CD4-positive, alpha-beta T cell treated with Interleukin-4 for 1 hour (primary cell): ENCODE measurements around the gene VNN1.
A peak's percentile ranks its signal among the peaks of the same experiment; 100 is the strongest.
"Not testable (repeated sequence)": the region's sequence is repeated elsewhere in the genome, so short reads cannot be mapped to it uniquely, and the experiment has no call there.

Experiments used
- DNase-seq, 2 donors: peaks; one replicate each; pipeline ENCODE4 v3.0.0-alpha.2; 2020 to 2022

Gene VNN1

DNA sequence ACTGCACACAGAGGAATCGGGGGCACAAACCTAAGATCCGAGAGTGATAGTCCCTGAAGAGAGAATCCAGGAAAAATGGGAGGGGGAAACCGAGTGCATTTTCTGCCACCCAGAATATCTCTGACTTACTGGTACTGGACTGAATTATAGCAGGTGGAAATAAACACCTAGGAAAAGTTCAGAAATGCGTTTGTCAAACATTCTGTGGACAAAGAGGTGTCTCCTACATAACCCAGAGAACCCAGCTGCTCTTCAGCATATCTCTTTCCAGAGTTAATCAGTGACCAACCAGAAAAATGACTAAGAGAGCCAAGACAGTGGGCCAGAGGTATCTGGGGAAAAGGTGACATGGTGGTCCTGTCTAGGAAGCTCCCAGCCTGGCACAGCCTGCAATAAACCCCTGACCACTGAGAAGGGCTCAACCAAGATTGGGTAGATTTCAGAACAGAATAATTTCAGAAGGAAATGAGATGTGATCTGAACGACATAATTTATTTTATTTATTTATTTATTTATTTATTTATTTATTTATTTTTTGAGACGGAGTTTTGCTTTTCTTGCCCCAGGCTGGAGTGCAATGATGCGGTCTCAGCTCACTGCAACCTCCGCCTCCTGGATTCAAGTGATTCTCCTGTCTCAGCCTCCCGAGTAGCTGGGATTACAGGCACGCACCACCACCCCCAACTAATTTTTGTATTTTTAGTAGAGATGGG lies 6.0 kb upstream of the VNN1 start:
- no peak for DNase-seq

DNA sequence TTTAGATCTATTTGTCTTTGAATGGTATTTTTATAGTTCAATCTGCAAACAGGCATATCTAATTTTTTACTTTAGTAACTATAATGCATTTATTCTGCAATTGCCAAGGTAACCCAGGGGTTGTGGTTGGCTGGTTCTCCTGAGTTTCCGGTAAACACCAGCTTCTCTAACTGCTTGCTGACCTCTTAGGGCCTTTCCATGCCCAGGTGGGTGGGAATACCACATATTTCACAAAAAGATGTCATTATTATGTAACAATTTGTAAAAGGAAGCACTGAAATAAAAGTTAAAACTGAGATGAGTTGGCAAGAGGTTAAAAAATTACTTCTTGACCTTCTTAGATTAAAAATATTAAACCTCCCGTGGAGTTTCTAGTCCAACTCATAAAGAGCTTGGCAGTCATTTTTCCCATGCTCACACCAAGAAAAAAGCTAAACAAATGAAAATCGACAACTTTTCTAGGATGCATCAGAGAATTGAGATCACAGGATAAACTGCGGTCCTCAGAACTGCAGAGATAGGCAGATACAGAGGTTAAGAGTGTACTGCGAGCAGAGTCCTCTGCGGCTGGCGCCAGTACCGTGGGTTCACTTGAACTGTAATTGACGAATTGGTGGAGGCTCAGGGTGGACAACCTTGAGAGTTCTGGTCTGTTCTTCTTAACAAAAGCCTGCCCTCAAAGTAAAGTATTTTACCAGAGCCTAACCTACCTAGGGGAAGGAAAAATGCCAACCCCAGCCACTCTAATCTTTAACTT lies 2.2 kb upstream of the VNN1 start:
- DNase-seq, result no peak

DNA sequence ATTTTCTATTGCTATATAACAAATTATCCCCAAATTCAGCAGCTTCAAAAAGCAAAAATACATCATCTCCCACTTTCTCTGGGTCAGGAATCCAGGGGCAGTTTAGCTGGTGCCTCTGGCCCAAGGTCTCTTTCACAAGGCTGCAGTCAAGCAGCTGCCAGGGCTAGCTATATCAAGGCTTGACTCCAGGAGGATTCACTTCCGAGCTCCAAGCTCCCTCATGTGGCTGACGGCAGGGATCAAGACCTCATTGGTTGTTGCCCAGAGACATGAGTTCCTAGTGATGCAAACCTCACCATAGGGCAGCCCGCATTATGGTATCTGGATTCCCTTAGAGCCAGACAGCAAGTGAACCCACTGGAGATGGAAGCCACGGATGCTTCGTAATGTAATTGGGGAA lies 1.3 kb upstream of the VNN1 start:
- DNase-seq, result no peak

DNA sequence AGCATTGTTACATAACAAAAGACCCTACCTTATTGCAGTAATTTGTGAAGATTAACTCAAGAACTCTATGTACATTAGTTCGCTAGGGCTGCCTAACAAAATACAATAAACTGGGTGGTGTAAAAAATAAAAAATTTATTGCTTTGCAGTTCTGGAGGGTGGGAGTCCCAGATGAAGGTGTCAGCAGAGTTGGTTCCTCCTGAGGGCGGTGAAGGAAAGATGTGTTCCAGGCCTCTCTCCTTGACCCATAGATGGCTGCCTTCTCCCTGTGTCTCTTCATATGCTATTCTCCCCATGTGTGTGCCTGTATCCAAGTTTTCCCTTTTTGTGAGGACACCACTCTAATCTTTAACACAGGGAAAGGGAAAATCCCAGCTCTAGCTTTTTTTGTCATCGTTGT lies 305 bp upstream of the VNN1 start:
- DNase-seq, result no peak

DNA sequence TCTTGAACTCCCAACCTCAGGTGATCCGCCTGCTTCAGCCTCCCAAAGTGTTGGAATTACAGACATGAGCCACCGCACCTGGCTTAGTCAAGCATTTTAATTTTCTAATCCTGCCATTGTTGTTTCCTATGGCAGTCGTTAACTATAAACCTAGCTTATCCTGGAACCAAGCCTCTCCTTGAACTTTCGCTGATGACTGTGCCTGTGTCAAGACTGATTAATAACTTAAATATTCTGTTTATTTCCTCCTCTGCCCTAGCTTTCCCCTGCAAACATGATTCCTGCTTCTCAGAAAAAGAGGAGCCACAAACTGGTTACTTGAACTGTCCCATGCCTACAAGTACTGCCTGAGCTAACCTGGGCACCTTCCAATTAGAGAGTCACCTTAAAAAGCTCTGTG lies 1.5 kb downstream of the VNN1 start:
- no peak for DNase-seq

DNA sequence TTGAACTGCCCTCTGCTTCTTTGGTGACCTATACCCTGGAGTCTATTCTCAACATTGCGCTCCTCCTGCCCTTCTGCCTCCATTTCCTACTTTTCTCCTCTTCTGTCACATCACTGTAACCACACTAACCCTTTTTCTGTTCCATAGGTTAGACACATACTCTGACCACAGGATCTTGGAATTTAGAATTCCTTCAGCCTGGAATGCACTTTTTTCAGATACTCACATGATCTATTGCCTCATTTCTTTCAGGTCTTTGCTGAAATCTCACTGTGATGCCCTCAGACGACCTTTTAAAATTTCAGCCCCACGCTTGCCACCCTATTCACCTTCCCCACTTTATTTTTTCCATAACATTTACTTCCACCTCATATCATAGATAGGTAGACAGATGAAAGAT lies 5.1 kb downstream of the VNN1 start:
- no peak for DNase-seq

DNA sequence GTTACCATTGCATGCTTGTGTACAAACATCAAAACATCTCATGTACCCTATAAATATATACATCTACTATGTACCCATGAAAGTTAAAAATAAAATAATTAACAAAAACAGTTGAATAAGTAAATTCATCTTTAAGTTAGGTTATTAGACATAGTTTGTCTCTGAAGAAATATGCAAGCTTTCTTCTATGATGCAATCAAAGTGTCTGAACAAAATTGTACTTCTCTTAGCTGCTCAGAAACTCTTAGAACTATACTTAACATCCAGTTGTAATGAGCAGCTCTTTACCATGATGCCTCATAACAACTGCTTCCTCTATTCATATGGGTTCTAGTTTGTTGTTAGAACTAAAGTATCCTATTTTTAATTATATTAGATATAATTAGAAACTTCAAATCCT lies 5.9 kb downstream of the VNN1 start:
- no peak for DNase-seq

DNA sequence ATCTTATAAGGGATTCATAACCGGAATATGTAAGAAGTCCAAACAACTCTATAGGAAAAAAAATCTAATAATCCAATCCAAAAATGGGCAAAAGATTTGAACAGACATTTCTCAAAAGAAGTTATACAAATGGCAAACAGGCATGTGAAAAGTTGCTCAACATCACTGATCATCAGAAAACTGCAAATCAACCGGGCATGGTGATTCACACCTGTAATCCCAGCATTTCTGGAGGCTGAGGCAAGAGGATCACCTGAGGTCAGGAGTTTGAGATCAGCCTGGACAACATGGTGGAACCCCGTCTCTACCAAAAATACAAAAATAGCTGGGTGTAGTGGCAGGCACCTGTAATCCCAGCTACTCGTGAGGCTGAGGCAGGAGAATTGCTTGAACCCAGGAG lies 7.1 kb downstream of the VNN1 start:
- DNase-seq, result not testable (repeated sequence)

DNA sequence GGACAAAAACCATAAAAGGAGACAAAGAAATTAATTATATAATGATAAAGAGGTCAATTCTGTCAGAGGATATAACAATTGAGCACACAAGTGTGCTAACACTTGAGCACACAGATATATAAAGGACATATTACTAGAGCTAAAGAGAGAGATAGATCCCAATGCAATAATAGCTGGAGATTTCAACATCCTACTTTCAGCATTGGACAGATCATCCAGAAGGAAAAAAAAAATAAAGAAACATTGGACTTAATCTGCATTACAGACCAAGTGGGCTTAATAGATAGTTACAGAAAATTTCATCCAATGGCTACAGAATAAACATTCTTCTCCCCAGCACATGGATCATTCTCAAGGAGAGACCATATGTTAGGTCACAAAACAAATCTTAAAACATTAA lies 9.9 kb downstream of the VNN1 start:
- DNase-seq, result no peak

DNA sequence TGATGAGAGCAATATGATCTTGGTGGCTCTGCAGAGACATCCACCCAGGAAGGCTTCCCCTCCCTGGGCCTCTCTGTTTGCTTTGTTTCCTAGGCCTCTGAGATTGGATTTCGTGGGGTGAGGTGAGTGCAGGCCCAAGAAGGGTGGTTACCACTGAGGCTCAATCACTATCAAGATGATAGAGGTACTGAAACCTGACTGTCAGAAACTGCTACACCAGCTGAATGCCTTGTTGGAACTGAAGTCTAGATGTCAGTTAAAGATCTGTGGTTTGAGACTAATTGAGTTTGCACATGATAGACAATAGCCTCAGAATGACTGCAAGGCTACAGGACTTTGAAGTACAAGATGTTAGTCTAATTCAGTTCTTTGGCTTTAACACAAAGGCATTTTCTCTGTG lies 15.2 kb downstream of the VNN1 start:
- DNase-seq, result no peak

DNA sequence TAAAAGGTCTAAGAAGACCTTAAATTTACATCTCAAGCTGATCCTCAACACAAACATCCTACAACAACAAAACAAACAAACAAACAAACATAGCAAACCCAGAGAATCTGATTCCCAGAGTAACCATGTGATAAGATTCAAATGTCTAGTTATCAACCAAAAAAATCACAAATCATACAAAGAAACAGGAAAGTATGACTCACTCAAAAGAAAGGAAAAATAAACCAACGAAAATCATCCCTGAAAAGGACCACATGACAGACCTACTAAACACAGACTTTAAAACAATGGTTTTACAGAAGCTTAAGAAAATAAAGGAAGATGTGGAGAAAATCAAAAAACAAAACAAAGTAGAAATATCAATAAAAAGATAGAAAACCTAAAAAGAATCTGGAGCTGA lies 18.1 kb downstream of the VNN1 start:
- no peak for DNase-seq

DNA sequence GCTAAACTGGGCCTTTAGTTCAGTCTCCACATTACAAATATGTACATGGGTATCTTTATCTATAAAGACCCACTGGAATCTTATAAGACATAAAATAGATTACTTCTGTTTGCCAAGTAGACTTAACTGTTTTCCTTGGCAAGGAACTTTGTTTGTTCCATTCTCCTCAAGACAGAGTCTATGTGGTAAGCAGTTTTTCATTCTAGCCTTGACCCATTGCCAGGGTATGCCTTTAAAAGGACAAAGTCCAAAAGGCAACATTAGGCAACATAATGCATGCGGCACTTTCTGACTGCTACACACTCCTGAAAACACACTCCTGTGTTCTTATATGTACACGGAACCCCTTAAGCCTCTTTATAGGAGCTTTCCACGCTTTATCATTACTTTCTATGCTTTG lies 20.4 kb downstream of the VNN1 start:
- no peak for DNase-seq

DNA sequence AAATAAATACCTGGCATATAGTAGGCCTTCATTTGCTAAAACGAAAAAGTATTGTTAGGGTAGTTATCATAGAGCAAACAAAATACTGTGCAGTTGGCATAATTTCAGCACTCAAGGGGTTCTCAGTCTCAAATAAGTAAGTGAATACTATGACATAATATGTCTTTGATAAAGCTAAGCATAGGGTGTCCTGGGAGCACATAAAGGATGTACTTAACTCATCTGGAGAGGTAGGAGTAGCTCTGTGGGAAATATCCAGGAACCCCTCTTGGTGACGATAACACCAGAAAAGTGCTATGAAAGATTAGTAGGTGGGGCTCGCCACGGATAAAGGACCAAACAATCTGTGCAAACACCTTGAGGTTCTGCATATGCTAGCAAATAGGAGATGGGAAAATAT lies 23.2 kb downstream of the VNN1 start:
- no peak for DNase-seq

DNA sequence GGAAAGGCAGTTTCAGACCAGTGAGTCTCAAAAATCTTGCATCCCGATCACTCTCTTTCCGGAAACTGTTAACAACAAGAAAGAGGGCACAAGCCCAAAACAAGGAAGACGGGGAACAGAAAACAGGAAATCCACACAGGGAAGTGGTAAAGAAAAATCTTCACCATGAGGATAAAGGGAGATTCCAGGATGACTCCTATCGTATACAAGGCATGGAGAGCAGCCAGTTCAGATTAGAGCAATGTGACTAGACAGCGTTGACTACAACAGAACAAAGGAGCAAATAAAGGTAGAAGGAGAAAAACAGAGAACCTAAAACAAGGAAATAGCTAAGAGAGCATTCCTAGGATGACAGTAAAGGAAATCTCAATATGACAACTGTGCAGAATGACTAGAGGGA lies 26.5 kb downstream of the VNN1 start:
- no peak for DNase-seq

DNA sequence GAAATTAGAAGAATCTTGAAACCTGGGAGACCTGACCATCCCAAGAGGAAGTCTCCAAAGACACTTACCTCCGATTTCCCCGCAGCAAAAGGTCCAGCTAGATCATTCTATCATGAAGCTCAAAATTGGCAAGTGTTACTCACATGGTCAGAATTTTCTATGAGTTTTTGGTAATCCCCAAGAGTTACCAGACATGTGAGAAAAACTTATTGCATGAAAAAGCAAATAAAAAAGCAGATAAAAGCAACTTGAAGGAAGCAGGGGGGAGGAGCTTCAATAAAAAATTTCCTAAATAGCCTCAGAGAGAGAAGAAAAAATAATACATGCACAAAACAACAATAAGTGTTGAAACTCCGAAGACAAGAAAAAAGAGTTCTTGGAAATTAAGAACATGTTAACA lies 27.3 kb downstream of the VNN1 start:
- no peak for DNase-seq

DNA sequence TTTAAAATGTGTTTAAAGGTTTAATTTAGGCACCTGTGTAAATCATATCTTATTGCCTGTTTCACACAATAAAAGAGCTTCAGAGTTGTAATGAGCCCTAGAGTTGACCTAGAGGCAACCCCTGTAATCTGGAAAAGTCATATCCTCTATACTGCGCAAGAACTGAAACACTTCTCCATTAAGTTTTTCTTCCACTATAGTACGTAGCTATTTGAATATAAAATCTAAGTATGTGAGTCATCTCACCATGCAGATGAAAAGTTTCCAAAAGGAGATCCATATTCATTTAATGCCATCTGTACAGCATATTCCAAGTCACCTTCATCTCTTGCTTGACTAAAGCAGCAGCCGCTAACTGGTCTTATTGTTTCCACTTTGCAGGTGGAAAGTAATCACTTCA lies 28.8 kb downstream of the VNN1 start:
- DNase-seq, result no peak

DNA sequence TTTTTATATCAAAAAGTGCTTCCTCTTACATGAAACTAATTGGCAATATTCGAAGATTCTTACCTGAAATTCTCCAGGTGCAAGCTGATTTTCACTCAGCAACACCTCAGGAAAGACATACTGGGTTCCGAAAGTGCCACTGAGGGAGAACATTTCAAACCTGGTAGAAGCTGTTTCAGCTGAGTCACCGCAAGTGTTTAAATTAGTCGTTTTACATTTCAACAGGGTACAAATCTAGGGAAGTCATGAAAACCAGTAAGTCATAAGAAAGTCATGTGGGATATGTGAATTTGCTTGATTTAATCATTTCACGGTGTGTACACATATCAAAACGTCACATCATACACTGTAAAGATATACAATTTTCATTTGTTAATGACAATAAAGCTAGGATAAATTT lies 29.6 kb downstream of the VNN1 start:
- no peak for DNase-seq

DNA sequence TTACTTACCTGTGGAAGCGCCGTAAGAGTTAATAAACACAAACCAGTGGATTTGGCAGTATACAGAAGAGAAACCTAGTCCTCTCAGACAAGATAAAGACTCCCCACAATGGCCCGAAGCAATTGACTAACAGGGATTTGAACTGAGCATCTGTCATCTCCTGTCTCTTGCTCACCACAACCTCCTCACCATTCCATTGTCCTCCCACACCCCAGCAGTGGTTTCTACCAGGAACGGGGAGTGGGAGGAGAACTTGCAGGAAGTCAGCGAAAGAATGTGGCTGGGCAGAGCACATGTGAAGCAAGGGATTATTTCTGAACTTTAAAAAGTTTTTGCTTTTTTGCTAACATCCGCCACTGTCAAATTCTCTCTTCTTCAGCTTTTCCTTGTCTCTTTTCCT lies 30.3 kb downstream of the VNN1 start:
- DNase-seq, result no peak

DNA sequence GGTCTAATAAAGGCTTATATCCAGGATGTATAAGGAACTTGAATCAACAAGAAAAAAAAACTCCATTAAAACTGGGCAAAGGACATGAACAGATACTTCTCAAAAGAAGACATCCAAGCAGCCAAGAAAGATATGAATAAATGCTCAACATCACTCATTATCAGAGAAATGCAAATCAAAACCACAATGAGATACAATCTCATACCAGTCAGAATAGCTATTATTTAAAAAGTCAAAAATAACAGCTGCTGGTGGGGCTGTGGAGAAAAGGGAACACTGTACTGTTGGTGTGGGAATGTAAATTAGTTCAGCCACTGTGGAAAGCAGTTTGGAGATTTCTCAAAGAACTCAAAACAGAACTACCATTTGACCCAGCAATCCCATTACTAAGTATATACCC lies 34.8 kb downstream of the VNN1 start:
- not testable (repeated sequence) for DNase-seq

DNA sequence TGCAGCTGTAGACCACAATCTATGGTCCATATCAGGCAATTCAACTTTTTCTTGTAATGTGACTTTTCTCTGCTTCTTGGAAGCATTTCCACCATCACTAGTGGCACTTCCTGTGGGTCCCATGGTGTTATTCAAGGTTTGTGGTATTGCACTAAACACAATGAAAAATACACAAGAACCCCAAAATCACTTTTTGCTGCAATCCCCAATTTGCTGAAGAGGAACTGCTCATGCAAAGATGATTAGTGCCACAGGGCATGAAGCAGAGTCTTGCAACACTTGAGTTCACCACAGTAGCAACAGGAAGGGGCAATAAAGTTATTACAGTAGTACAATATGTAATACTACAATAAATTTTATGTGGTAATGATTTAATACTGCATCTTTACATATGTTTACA lies 38.1 kb downstream of the VNN1 start:
- no peak for DNase-seq

DNA sequence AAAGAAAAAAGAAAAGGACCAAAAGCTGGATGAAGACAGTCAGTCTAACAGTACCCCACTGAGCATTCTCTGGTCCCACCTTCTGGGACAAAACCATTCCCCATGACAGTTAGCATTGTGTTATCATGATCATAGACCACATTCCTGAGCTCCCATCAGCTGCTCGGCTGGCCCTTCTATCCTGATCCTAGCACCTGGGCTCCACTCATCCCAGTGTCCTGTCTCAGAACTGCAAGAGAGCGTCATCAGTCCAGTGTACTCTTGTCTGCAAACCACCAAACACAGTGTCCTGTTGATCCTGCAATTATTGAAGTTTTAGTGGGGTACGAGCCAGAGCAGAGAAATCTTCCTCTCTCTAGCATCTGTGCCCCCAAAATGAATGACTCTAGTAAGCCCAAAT lies 38.9 kb downstream of the VNN1 start:
- DNase-seq, result no peak

DNA sequence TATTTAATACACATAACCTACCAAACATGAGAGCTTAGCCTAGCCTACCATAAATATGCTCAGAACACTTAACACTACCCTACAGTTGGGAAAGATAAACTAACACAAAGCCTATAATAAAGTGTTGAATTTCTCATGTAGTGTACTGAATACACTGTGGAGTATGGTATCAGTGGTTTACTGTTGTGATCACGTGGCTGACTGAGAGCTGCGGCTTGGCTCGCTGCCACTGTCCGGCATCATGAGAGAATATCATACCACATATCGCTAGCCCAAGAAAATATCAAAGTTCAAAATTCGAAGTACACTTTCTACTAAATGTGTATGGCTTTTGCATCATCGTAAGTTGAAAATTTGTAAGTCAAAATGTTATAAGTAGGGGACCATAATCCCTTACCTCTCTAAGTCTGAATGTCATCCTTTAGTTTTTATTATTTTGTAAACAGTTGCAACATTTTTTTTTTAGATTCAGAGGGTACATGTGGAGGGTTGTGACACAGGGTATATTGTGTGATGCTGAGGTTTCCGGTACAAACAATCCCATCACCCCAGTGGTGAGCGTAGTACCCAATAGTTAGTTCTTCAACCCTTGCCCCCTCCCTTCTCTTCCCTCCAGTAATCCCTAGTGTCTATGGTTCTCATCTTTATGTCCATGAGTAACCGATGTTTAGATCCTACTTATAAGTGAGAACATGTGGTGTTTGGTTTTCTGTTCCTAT lies 40.3 kb downstream of the VNN1 start:
- no peak for DNase-seq

DNA sequence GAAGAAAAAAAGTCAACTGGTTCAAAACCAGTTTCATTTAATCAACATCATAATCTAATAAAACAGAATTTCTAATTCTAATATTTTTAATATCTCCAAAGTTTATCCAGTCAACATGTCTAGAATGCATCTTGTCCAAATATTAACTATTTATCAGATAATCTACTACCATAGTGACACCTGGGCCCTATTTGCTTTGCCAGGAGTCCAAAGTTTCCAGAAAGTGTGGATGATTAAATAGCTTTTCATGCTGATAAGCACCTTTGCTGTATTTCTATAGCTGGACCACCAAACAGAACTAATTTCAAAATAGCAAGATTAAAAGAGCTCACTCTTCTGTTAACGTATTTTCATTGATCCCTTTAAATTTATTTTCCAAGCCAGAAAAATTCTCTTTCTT lies 42.6 kb downstream of the VNN1 start:
- no peak for DNase-seq

DNA sequence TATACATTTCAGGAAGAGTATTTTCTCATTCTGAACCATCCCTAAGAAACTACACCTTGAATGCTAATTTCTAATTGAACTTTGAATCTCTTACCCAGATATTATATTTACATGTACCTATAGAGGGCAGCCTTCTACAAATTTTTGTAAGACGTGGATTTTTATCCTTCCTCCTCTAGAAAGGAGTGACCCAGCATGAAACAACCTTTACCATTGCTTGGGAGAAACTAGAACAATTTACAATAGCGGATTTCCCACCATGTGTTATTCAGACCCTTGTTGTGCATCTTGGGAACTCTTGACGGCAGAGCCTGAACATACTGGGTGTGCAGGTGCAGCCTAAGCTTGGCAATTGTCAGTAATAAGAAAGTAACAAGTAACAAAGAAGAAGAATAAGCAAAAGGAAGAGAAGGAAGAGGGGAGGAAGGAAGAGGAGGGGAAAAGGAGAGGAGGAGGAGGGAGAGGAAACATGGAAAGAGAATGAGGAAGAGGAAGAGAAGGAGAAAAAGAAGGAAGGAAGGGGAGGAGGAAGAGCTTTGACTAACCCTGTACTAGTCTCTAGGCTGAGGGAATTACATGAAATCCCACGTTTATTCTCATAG lies 44.1 kb downstream of the VNN1 start:
- DNase-seq, result peak in 1 of 2 donors; percentile 54
